Natural killer cell (primary cell): ENCODE measurements around the gene MAGEA10. TPM values are rescaled to one million over a fixed set of nuclear protein-coding genes. Genes with fewer than 3 reads are reported as not detected.
"Not testable (repeated sequence)": the region's sequence is repeated elsewhere in the genome, so short reads cannot be mapped to it uniquely, and the experiment has no call there.

Experiments used
- ATAC-seq, 3 donors: fragments of 150-1000 bp in 2 of 3; fragments of 200-7000 bp in 1 of 3; cut with Tn5 transposase; 1 replicate in 1 of 3; 2 replicates in 2 of 3; pipeline ENCODE4 v1.10.0; 2021; ENCODE audit warnings: mild to moderate bottlenecking in 2 of 3, moderate library complexity in 2 of 3
- DNase-seq, 2 donors: peaks; one replicate each; pipeline versions ENCODE4 v3.0.0 to v3.0.0-alpha.2; 2013 to 2021; ENCODE audit warnings: mixed read lengths in 1 of 2
- H3K27ac ChIP-seq: one replicate; pipeline ENCODE4 v1.5.1; 2013; ENCODE audit warnings: mild to moderate bottlenecking, low read length
- H3K27me3 ChIP-seq: one replicate; pipeline ENCODE4 v1.6.1; 2013; ENCODE audit warnings: low read length; ENCODE audit not compliant: control insufficient read depth, insufficient read depth
- H3K36me3 ChIP-seq: one replicate; pipeline ENCODE4 v1.6.1; 2013; ENCODE audit warnings: low read length; ENCODE audit not compliant: control insufficient read depth, insufficient read depth
- H3K4me1 ChIP-seq: one replicate; pipeline ENCODE4 v1.6.1; 2013; ENCODE audit warnings: low read length; ENCODE audit not compliant: control insufficient read depth, insufficient read depth
- H3K4me3 ChIP-seq: one replicate; pipeline ENCODE4 v1.5.1; 2013; ENCODE audit warnings: low read length
- H3K9me3 ChIP-seq: one replicate; pipeline ENCODE4 v1.6.1; 2013; ENCODE audit warnings: low read length; ENCODE audit not compliant: control insufficient read depth, insufficient read depth
- H3K27ac Mint-ChIP-seq, 2 donors: one replicate each; pipeline ENCODE4 v1.8.0; 2022; ENCODE audit warnings: mild to moderate bottlenecking in 2 of 2, mixed read lengths in 2 of 2, moderate library complexity in 1 of 2
- H3K27me3 Mint-ChIP-seq, 2 donors: one replicate each; pipeline ENCODE4 v1.8.0; 2022; ENCODE audit warnings: low read depth in 2 of 2, mixed read lengths in 2 of 2
- H3K36me3 Mint-ChIP-seq: one replicate; pipeline ENCODE4 v1.8.0; 2022; ENCODE audit warnings: mixed read lengths
- H3K4me1 Mint-ChIP-seq, 2 donors: one replicate each; pipeline ENCODE4 v1.8.0; 2022; ENCODE audit warnings: mixed read lengths in 2 of 2
- H3K4me3 Mint-ChIP-seq: one replicate; pipeline ENCODE4 v1.8.0; 2022; ENCODE audit warnings: mild to moderate bottlenecking, moderate library complexity, mixed read lengths
- H3K9me3 Mint-ChIP-seq, 2 donors: one replicate each; pipeline ENCODE4 v1.8.0; 2022; ENCODE audit warnings: mixed read lengths in 2 of 2
- WGBS: methylation state at CpG from one replicate; pipeline ENCODE4 v1.1.7; 2013; ENCODE audit warnings: missing lambda C conversion rate; ENCODE audit not compliant: insufficient coverage; 5-methylcytosine and 5-hydroxymethylcytosine counted together
- intact Hi-C: fragments of 100-400 bp; cut with micrococcal nuclease; formaldehyde crosslinking; loops from one replicate; pipeline ENCODE4 v1.14.2; 2022
- total RNA-seq, 4 donors: library from RNA; stranded (reverse); fragments of 120-200 nt in 1 of 4; gene quantifications; one replicate each; pipeline versions ENCODE4 v1.2.3 to v1.2.4, GENCODE V29; 2013 to 2022
- TF ChIP-seq, protein P1 (sequence below): fragments of 200-600 bp; IDR thresholded peaks from one replicate; pipeline ENCODE4 v1.8.0; 2022; ENCODE audit warnings: antibody characterized with exemption

Gene MAGEA10
- total RNA-seq = not detected
- total RNA-seq (2013) = not detected

DNA sequence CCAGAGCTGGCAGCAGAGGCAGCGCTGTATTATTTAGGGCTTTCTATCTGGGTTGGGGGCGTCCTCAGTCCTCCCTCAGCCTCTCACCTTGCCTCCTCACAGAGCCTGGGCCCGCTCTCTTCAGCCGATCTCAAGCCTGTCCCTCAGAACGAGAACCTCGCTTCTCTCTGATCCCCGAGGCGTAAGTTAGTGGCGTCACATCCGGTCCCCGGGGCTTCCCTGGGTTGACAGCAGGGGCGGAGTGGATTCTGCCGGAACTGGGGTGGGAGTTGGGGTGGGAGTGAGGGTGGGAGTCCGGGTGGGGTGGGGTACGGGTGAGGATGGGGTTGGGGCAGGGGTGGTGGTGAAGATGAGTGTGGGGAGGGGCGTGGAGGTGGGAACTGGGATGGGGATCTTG lies at the start of gene MAGEA10:
Gene MAGEA10, minus strand, starts transcription at position 190 of the 397 bp plus-strand sequence. CDS start 2,957 bp downstream, outside the sequence.
- no peaks in the 10 kb centered on the region for H3K4me1 Mint-ChIP-seq
- WGBS = 93% methylated on average over 12 of the region's 16 CpGs
- H3K36me3 Mint-ChIP-seq = no peaks in the 10 kb centered on the region
- no peaks in the 10 kb centered on the region for H3K9me3 ChIP-seq
- H3K27ac ChIP-seq = no peak within 1 kb of the TSS
- DNase-seq (no peak), ATAC-seq (no peak)
- H3K9me3 Mint-ChIP-seq = no peaks in the 10 kb centered on the region
- no peaks in the 10 kb centered on the region for H3K4me1 ChIP-seq
- no peaks in the 10 kb centered on the region for H3K27me3 ChIP-seq
- peaks cover 0 to 8% of the 10 kb centered on the region in 2 donors for H3K27me3 Mint-ChIP-seq
- no peak within 1 kb of the TSS for H3K4me3 Mint-ChIP-seq
- TF ChIP-seq, protein P1, sequence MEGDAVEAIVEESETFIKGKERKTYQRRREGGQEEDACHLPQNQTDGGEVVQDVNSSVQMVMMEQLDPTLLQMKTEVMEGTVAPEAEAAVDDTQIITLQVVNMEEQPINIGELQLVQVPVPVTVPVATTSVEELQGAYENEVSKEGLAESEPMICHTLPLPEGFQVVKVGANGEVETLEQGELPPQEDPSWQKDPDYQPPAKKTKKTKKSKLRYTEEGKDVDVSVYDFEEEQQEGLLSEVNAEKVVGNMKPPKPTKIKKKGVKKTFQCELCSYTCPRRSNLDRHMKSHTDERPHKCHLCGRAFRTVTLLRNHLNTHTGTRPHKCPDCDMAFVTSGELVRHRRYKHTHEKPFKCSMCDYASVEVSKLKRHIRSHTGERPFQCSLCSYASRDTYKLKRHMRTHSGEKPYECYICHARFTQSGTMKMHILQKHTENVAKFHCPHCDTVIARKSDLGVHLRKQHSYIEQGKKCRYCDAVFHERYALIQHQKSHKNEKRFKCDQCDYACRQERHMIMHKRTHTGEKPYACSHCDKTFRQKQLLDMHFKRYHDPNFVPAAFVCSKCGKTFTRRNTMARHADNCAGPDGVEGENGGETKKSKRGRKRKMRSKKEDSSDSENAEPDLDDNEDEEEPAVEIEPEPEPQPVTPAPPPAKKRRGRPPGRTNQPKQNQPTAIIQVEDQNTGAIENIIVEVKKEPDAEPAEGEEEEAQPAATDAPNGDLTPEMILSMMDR = no peak
- intact Hi-C loops = no loop called here
- no peak within 1 kb of the TSS for H3K27ac Mint-ChIP-seq
- H3K4me3 ChIP-seq = no peak within 1 kb of the TSS
- H3K36me3 ChIP-seq = no peaks in the 10 kb centered on the region

GRCh38 chrX:152177497-152178269 lies 39.3 kb upstream of the MAGEA10 start:
- WGBS = 88% methylated on average over 4 of the region's 5 CpGs
- no peaks in the 10 kb centered on the region for H3K36me3 Mint-ChIP-seq
- no peak overlapping the region for H3K27ac ChIP-seq
- TF ChIP-seq, protein P1 = no peak
- H3K36me3 ChIP-seq = no peaks in the 10 kb centered on the region
- intact Hi-C loops = no loop called here
- H3K4me3 Mint-ChIP-seq = no peak overlapping the region
- no peaks in the 10 kb centered on the region for H3K9me3 ChIP-seq
- H3K27me3 ChIP-seq = no peaks in the 10 kb centered on the region
- H3K4me1 ChIP-seq = no peaks in the 10 kb centered on the region
- no peak overlapping the region for H3K4me3 ChIP-seq
- H3K27me3 Mint-ChIP-seq = no peaks in the 10 kb centered on the region
- DNase-seq (no peak), ATAC-seq (no peak)
- no peaks in the 10 kb centered on the region for H3K4me1 Mint-ChIP-seq
- no peak overlapping the region for H3K27ac Mint-ChIP-seq
- H3K9me3 Mint-ChIP-seq = no peaks in the 10 kb centered on the region

DNA sequence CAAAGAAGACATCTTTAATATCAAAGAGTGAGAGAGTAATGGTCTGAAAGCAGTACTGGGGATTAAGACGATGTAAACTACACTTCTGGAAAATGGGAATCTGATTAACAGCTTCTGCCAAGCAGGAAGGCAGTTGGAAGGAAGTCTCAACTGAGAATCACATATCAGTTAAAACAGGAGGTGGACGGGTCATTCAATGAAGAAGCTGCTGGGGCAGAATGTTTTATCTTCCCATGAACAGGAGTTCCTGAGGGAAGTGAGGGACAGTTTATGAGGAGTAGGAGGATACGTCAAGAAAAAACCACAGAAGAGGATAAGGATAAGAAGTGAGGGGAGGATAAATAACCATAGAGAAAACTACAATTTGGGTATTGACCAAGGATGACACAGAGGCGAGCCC lies 38.7 kb upstream of the MAGEA10 start:
- Histone ChIP-seq H3K36me3 (no peaks in the 10 kb centered on the region), H3K4me3 (no peak overlapping the region), H3K27me3 (no peaks in the 10 kb centered on the region), H3K27ac (no peak overlapping the region), H3K4me1 (no peaks in the 10 kb centered on the region), H3K9me3 (no peaks in the 10 kb centered on the region)
- intact Hi-C loops = no loop called here
- 85% methylated on average over 4 of the region's 4 CpGs for WGBS
- H3K27ac Mint-ChIP-seq = no peak overlapping the region
- H3K4me1 Mint-ChIP-seq = no peaks in the 10 kb centered on the region
- no peak overlapping the region for H3K4me3 Mint-ChIP-seq
- TF ChIP-seq, protein P1 = no peak
- H3K36me3 Mint-ChIP-seq = no peaks in the 10 kb centered on the region
- no peak for ATAC-seq
- H3K27me3 Mint-ChIP-seq = no peaks in the 10 kb centered on the region
- H3K9me3 Mint-ChIP-seq = no peaks in the 10 kb centered on the region
- DNase-seq = no peak

- H3K27me3 ChIP-seq, H3K9me3 ChIP-seq, ATAC-seq, H3K4me3 ChIP-seq, H3K36me3 ChIP-seq, H3K27ac Mint-ChIP-seq, H3K27ac ChIP-seq, intact Hi-C loops, H3K4me1 Mint-ChIP-seq, H3K27me3 Mint-ChIP-seq, DNase-seq, H3K9me3 Mint-ChIP-seq, H3K4me1 ChIP-seq, H3K36me3 Mint-ChIP-seq, H3K4me3 Mint-ChIP-seq: not testable (repeated sequence)
- WGBS = 86% methylated on average over 1 of the region's 4 CpGs
Measured at GRCh38 chrX:152175892-152176291, 37.5 kb upstream of the MAGEA10 start.

DNA sequence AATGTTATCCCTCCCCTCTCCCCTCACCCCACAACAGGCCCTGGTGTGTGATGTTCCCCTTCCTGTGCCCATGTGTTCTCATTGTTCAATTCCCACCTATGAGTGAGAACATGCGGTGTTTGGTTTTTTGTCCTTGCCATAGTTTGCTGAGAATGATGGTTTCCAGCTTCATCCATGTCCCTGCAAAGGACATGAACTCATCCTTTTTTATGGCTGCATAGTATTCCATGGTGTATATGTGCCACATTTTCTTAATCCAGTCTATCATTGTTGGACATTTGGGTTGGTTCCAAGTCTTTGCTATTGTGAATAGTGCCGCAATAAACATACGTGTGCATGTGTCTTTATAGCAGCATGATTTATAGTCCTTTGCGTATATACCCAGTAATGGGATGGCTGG lies 35.5 kb upstream of the MAGEA10 start:
- H3K4me3 ChIP-seq, H3K9me3 Mint-ChIP-seq, H3K36me3 Mint-ChIP-seq, H3K36me3 ChIP-seq, H3K27me3 ChIP-seq, intact Hi-C loops, H3K9me3 ChIP-seq, H3K4me1 Mint-ChIP-seq, ATAC-seq, H3K4me3 Mint-ChIP-seq, H3K27ac ChIP-seq, H3K4me1 ChIP-seq, DNase-seq, H3K27me3 Mint-ChIP-seq, H3K27ac Mint-ChIP-seq: not testable (repeated sequence)
- no CpG with 5 or more reads among the region's 4 CpGs for WGBS
